ENCODE data around the gene LMBR1.

LMBR1 gene

DNA sequence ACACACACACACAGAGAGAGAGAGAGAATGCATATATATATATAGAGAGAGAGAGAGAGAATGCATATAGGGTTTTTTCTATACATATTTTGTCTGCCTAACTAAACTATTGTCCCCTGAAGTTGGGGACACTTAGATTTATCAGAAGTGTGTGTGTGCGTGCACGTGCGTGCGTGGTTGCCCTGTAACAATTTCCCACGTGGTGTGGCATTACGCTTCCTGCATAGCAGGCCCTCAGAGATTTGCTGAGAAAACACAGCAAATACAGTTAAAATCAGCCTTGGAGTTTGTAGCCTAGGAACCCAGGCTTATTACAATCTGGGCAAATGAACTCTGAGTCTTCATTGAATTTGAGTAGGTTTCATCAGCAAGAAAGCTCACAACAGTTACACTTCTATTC, 237.7 kb downstream of the LMBR1 start:
- H3K4me1 ChIP-seq (ENCODE audit: low read depth, poor library complexity, severe bottlenecking) = peaks cover 18% of the 10 kb centered on the region
- no peaks in the 10 kb centered on the region for H3K79me2 ChIP-seq (ENCODE audit: insufficient read depth, low read depth)
- H3K9ac ChIP-seq = no peak overlapping the region
- H3K27ac ChIP-seq = no peak overlapping the region
- H4K20me1 ChIP-seq (ENCODE audit: insufficient read depth) = no peaks in the 10 kb centered on the region
- no peak for TF ChIP-seq CTCF (conservative IDR thresholded peaks at IDR 0.05; ENCODE audit: low read depth, low read length)
- no peaks in the 10 kb centered on the region for H3K36me3 ChIP-seq (ENCODE audit: insufficient read depth)
- no peaks in the 10 kb centered on the region for H3K27me3 ChIP-seq (ENCODE audit: insufficient read depth, low read depth)
- H3K4me3 ChIP-seq (IDR thresholded peaks at IDR 0.05; ENCODE audit: insufficient read depth, low read depth, low read length) = no peak overlapping the region
- no peak overlapping the region for H2AFZ ChIP-seq (ENCODE audit: low read depth)
- H3K4me2 ChIP-seq = no peak overlapping the region

- H3K4me2 ChIP-seq = no peak overlapping the region
- TF ChIP-seq CTCF (conservative IDR thresholded peaks at IDR 0.05; ENCODE audit: low read depth, low read length) = no peak
- H3K9ac ChIP-seq = no peak overlapping the region
Observed at GRCh38 chr7:156654511-156655234, 238.3 kb downstream of the LMBR1 start.

DNA sequence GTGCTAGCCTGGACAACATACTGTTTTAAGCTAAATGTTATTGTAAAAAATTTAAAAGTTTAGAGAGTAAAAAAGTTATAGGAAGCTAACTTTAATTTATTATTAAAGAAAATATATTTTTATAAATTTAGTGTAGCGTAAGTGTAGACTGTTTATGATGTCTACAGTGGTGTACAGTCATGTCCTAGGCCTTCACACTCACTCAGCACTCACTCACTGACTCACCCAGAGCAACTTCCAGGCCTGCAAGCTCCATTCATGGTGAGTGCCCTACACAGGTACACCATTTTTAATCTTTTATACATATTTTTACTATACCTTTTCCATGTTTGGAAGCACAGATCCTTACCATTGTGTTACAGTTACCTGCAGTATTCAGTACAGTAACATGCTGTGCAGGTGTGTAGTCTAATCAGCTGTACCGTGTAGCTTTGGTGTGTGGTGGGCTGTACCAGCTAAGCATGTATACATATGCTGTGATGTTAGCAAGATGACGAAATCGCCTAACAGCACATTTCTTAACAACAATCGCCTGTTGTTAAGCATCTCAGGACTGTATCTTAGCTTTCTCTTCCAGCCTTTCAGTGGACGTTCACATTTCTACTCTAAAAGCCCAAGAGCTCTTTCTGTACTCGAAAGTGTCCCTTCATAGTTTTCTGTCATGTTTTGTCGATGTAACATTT, 240.0 kb downstream of the LMBR1 start:
- peaks cover 18% of the 10 kb centered on the region for H3K4me1 ChIP-seq (ENCODE audit: low read depth, poor library complexity, severe bottlenecking)
- no peaks in the 10 kb centered on the region for H3K79me2 ChIP-seq (ENCODE audit: insufficient read depth, low read depth)
- H3K4me2 ChIP-seq = no peak overlapping the region
- H3K36me3 ChIP-seq (ENCODE audit: insufficient read depth) = no peaks in the 10 kb centered on the region
- H3K9ac ChIP-seq = no peak overlapping the region
- no peaks in the 10 kb centered on the region for H4K20me1 ChIP-seq (ENCODE audit: insufficient read depth)
- no peak for TF ChIP-seq CTCF (conservative IDR thresholded peaks at IDR 0.05; ENCODE audit: low read depth, low read length)
- H3K27ac ChIP-seq = no peak overlapping the region
- H3K27me3 ChIP-seq (ENCODE audit: insufficient read depth, low read depth) = no peaks in the 10 kb centered on the region
- no peak overlapping the region for H3K4me3 ChIP-seq (IDR thresholded peaks at IDR 0.05; ENCODE audit: insufficient read depth, low read depth, low read length)
- no peak overlapping the region for H2AFZ ChIP-seq (ENCODE audit: low read depth)

More at GRCh38 chr7:156654511-156655234, 238.3 kb downstream of the LMBR1 start:
- H3K36me3 ChIP-seq (ENCODE audit: insufficient read depth) = no peaks in the 10 kb centered on the region
- no peak overlapping the region for H3K4me3 ChIP-seq (IDR thresholded peaks at IDR 0.05; ENCODE audit: insufficient read depth, low read depth, low read length)
- no peaks in the 10 kb centered on the region for H3K27me3 ChIP-seq (ENCODE audit: insufficient read depth, low read depth)
- H2AFZ ChIP-seq (ENCODE audit: low read depth) = no peak overlapping the region
- peaks cover 18% of the 10 kb centered on the region for H3K4me1 ChIP-seq (ENCODE audit: low read depth, poor library complexity, severe bottlenecking)
- no peaks in the 10 kb centered on the region for H4K20me1 ChIP-seq (ENCODE audit: insufficient read depth)
- no peak overlapping the region for H3K27ac ChIP-seq
- no peaks in the 10 kb centered on the region for H3K79me2 ChIP-seq (ENCODE audit: insufficient read depth, low read depth)

DNA sequence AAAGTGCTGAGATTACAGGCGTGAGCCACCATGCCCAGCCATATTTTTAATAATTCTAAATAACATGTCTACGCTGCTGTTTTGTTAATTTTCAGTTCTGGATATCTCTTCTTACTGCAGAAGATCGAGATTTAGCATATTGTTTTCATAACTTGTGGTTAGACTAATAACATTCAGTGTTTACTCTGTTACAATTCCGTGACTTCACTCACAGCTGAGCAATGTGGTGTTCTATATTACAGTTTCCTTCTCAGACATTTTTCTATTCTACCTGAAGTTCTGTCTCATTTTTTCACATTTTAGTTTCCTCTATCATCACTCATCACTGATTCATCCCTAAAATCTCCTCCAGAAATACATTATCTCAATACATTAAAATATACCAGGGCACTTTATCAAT, 241.5 kb downstream of the LMBR1 start:
- no peaks in the 10 kb centered on the region for H4K20me1 ChIP-seq (ENCODE audit: insufficient read depth)
- H3K36me3 ChIP-seq (ENCODE audit: insufficient read depth) = no peaks in the 10 kb centered on the region
- no peaks in the 10 kb centered on the region for H3K79me2 ChIP-seq (ENCODE audit: insufficient read depth, low read depth)
- no peak overlapping the region for H3K4me3 ChIP-seq (IDR thresholded peaks at IDR 0.05; ENCODE audit: insufficient read depth, low read depth, low read length)
- H2AFZ ChIP-seq (ENCODE audit: low read depth) = no peak overlapping the region
- no peaks in the 10 kb centered on the region for H3K27me3 ChIP-seq (ENCODE audit: insufficient read depth, low read depth)
- no peak overlapping the region for H3K4me2 ChIP-seq
- TF ChIP-seq CTCF (conservative IDR thresholded peaks at IDR 0.05; ENCODE audit: low read depth, low read length) = no peak
- no peak overlapping the region for H3K27ac ChIP-seq
- H3K4me1 ChIP-seq (ENCODE audit: low read depth, poor library complexity, severe bottlenecking) = peaks cover 5% of the 10 kb centered on the region
- H3K9ac ChIP-seq = no peak overlapping the region

Data from KMS-11 (cell line).